Measurements from ENCODE around the gene ESYT2. TPM values are rescaled to one million over a fixed set of nuclear protein-coding genes. Genes with fewer than 3 reads are reported as not detected.
"Not testable (repeated sequence)": the region's sequence is repeated elsewhere in the genome, so short reads cannot be mapped to it uniquely, and the experiment has no call there.

ESYT2 gene
- total RNA-seq, 1 donor from 2014 or later = 62.4 TPM

GRCh38 chr7:158704524-158705233, 124.6 kb downstream of the ESYT2 start, which contains the start of gene NCAPG2:
Gene NCAPG2, minus strand, starts transcription at chr7:158704804. Its CDS starts 2,905 bp downstream, at chr7:158701899.
- Mint-ChIP-seq H3K36me3 (ENCODE audit: low read depth) (peaks cover 40% of the 10 kb centered on the region), H3K4me3 (ENCODE audit: low read depth) (peak within 1 kb of the TSS; percentile 82), H3K9me3 (peaks cover 8% of the 10 kb centered on the region), H3K4me1 (ENCODE audit: low read depth) (peaks cover 43% of the 10 kb centered on the region), H3K27me3 (ENCODE audit: low read depth) (no peaks in the 10 kb centered on the region), H3K27ac (peak within 1 kb of the TSS; percentile 87)
- intact Hi-C loops (cut with micrococcal nuclease) = loop anchor here (2.0 to 10.0 kb wide), 4 partner anchors 48 to 272 kb away; partner anchors contain the start of genes DYNC2I1 and ESYT2
- DNase-seq (ENCODE audit: low spot score) = peak; percentile 94

- Mint-ChIP-seq H3K36me3 (ENCODE audit: low read depth) (peaks cover 48% of the 10 kb centered on the region), H3K27ac (peak overlapping the region; percentile 87), H3K4me1 (ENCODE audit: low read depth) (peaks cover 51% of the 10 kb centered on the region), H3K4me3 (ENCODE audit: low read depth) (peak overlapping the region; percentile 82)
- not testable (repeated sequence) for DNase-seq (ENCODE audit: low spot score); H3K27me3 Mint-ChIP-seq (ENCODE audit: low read depth); H3K9me3 Mint-ChIP-seq
- intact Hi-C loops (cut with micrococcal nuclease) = loop anchor here (2.0 to 10.0 kb wide), 4 partner anchors 47 to 273 kb away; partner anchors contain the start of genes DYNC2I1 and ESYT2
Measured at GRCh38 chr7:158703679-158704523, 125.4 kb downstream of the ESYT2 start.

GRCh38 chr7:158702944-158703343, 126.4 kb downstream of the ESYT2 start:
- H3K4me1 Mint-ChIP-seq (ENCODE audit: low read depth) = peaks cover 53% of the 10 kb centered on the region
- peak overlapping the region; percentile 76 for H3K27ac Mint-ChIP-seq
- DNase-seq (ENCODE audit: low spot score) = no peak
- H3K4me3 Mint-ChIP-seq (ENCODE audit: low read depth) = peak overlapping the region; percentile 82
- H3K36me3 Mint-ChIP-seq (ENCODE audit: low read depth) = peaks cover 54% of the 10 kb centered on the region
- intact Hi-C loops (cut with micrococcal nuclease) = loop anchor here (10.0 kb wide), 1 partner anchor 152 kb away; the partner anchor contains the start of gene DYNC2I1
- peaks cover 5% of the 10 kb centered on the region for H3K9me3 Mint-ChIP-seq
- H3K27me3 Mint-ChIP-seq (ENCODE audit: low read depth) = no peaks in the 10 kb centered on the region

- peak overlapping the region; percentile 56 for H3K27ac Mint-ChIP-seq
- H3K36me3 Mint-ChIP-seq (ENCODE audit: low read depth) = peaks cover 53% of the 10 kb centered on the region
- H3K4me1 Mint-ChIP-seq (ENCODE audit: low read depth) = peaks cover 55% of the 10 kb centered on the region
- H3K27me3 Mint-ChIP-seq (ENCODE audit: low read depth) = no peaks in the 10 kb centered on the region
- peak overlapping the region; percentile 82 for H3K4me3 Mint-ChIP-seq (ENCODE audit: low read depth)
- intact Hi-C loops (cut with micrococcal nuclease) = loop anchor here (10.0 kb wide), 1 partner anchor 153 kb away; the partner anchor contains the start of gene DYNC2I1
- H3K9me3 Mint-ChIP-seq = no peaks in the 10 kb centered on the region
- no peak for DNase-seq (ENCODE audit: low spot score)
Measured at GRCh38 chr7:158702196-158702595, 127.1 kb downstream of the ESYT2 start.

- peaks cover 74% of the 10 kb centered on the region for H3K36me3 Mint-ChIP-seq (ENCODE audit: low read depth)
- intact Hi-C loops (cut with micrococcal nuclease) = loop anchor here (10.0 kb wide), 1 partner anchor 155 kb away; the partner anchor contains the start of gene DYNC2I1
- H3K4me1 Mint-ChIP-seq (ENCODE audit: low read depth) = peaks cover 61% of the 10 kb centered on the region
- H3K27me3 Mint-ChIP-seq (ENCODE audit: low read depth) = no peaks in the 10 kb centered on the region
- DNase-seq (ENCODE audit: low spot score) = no peak
- no peak overlapping the region for H3K4me3 Mint-ChIP-seq (ENCODE audit: low read depth)
- no peak overlapping the region for H3K27ac Mint-ChIP-seq
- no peaks in the 10 kb centered on the region for H3K9me3 Mint-ChIP-seq
Measured at GRCh38 chr7:158700008-158700407, 129.3 kb downstream of the ESYT2 start.

GRCh38 chr7:158699341-158699740, 130.0 kb downstream of the ESYT2 start:
- intact Hi-C loops (cut with micrococcal nuclease) = no loop called here
- no peak for DNase-seq (ENCODE audit: low spot score)
- Mint-ChIP-seq H3K4me3 (ENCODE audit: low read depth) (no peak overlapping the region), H3K4me1 (ENCODE audit: low read depth) (peaks cover 67% of the 10 kb centered on the region), H3K36me3 (ENCODE audit: low read depth) (peaks cover 81% of the 10 kb centered on the region), H3K27me3 (ENCODE audit: low read depth) (no peaks in the 10 kb centered on the region), H3K9me3 (no peaks in the 10 kb centered on the region), H3K27ac (no peak overlapping the region)

DNA sequence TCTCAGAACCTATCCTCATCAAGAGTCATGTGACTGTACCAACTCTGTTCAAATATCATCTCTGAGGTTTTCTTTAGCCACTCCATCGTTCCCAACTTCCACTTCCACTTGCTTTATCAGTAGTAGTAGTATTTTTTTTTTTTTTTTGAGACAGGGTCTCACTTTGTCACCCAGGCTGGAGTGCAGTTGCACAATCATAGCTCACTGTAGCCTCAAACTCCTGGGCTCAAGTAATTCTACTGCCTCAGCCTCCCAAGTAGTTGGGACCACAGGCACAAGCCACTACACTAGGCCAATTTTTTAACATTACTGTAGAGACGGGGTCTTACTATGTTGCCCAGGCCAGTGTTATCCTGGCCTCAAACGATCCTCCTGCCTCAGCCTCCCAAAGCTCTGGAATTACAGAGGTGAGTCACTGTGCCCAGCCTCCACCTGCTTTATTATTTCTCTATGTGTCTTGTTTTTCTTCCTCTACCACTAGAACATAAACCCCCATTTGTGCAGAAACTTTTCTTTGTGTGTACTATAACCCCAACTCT, 130.6 kb downstream of the ESYT2 start:
- peaks cover 84% of the 10 kb centered on the region for H3K36me3 Mint-ChIP-seq (ENCODE audit: low read depth)
- DNase-seq (ENCODE audit: low spot score) = no peak
- intact Hi-C loops (cut with micrococcal nuclease) = no loop called here
- no peaks in the 10 kb centered on the region for H3K27me3 Mint-ChIP-seq (ENCODE audit: low read depth)
- no peak overlapping the region for H3K27ac Mint-ChIP-seq
- no peak overlapping the region for H3K4me3 Mint-ChIP-seq (ENCODE audit: low read depth)
- H3K4me1 Mint-ChIP-seq (ENCODE audit: low read depth) = peaks cover 69% of the 10 kb centered on the region
- H3K9me3 Mint-ChIP-seq = no peaks in the 10 kb centered on the region

GRCh38 chr7:158697597-158697996, 131.7 kb downstream of the ESYT2 start:
- H3K4me3 Mint-ChIP-seq (ENCODE audit: low read depth); H3K9me3 Mint-ChIP-seq; DNase-seq (ENCODE audit: low spot score); H3K27me3 Mint-ChIP-seq (ENCODE audit: low read depth); H3K27ac Mint-ChIP-seq; intact Hi-C loops (cut with micrococcal nuclease): not testable (repeated sequence)
- Mint-ChIP-seq H3K36me3 (ENCODE audit: low read depth) (peaks cover 80% of the 10 kb centered on the region), H3K4me1 (ENCODE audit: low read depth) (peaks cover 63% of the 10 kb centered on the region)

GRCh38 chr7:158695726-158696452, 133.4 kb downstream of the ESYT2 start:
- Mint-ChIP-seq H3K27me3 (ENCODE audit: low read depth) (no peaks in the 10 kb centered on the region), H3K36me3 (ENCODE audit: low read depth) (peaks cover 75% of the 10 kb centered on the region), H3K27ac (peak overlapping the region; percentile 47), H3K9me3 (no peaks in the 10 kb centered on the region), H3K4me1 (ENCODE audit: low read depth) (peaks cover 45% of the 10 kb centered on the region), H3K4me3 (ENCODE audit: low read depth) (no peak overlapping the region)
- no peak for DNase-seq (ENCODE audit: low spot score)
- intact Hi-C loops (cut with micrococcal nuclease) = loop anchor here (1.0 kb wide), 1 partner anchor 281 kb away; no protein-coding TSS in a partner anchor

- H3K4me3 Mint-ChIP-seq (ENCODE audit: low read depth) = no peak overlapping the region
- H3K9me3 Mint-ChIP-seq = no peaks in the 10 kb centered on the region
- no peak for DNase-seq (ENCODE audit: low spot score)
- intact Hi-C loops (cut with micrococcal nuclease) = no loop called here
- peaks cover 40% of the 10 kb centered on the region for H3K4me1 Mint-ChIP-seq (ENCODE audit: low read depth)
- H3K36me3 Mint-ChIP-seq (ENCODE audit: low read depth) = peaks cover 77% of the 10 kb centered on the region
- peak overlapping the region; percentile 6 for H3K27ac Mint-ChIP-seq
- no peaks in the 10 kb centered on the region for H3K27me3 Mint-ChIP-seq (ENCODE audit: low read depth)
Measured at GRCh38 chr7:158695056-158695455, 134.3 kb downstream of the ESYT2 start.

DNA sequence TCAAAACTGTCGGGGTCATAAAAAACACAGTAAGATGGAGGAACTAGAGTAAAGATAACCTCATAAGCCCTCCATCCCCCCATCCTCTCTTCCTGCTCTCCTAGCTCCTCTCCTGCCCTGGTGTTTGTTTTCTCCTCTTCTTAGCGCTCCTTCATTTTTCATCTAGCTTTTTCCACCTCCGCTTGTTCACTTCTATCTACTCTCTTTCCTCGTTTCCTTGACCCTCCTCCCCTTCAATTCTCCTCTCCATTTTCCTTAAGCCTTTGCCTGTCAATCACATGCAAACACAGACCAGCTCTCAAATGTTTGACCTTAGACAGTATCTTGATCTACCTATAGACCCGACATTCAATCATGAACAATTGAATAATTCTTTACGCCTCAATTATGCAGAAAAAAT, 134.7 kb downstream of the ESYT2 start:
- H3K27me3 Mint-ChIP-seq (ENCODE audit: low read depth) = no peaks in the 10 kb centered on the region
- DNase-seq (ENCODE audit: low spot score) = no peak
- H3K36me3 Mint-ChIP-seq (ENCODE audit: low read depth) = peaks cover 80% of the 10 kb centered on the region
- intact Hi-C loops (cut with micrococcal nuclease) = no loop called here
- peak overlapping the region; percentile 10 for H3K27ac Mint-ChIP-seq
- no peak overlapping the region for H3K4me3 Mint-ChIP-seq (ENCODE audit: low read depth)
- H3K9me3 Mint-ChIP-seq = no peaks in the 10 kb centered on the region
- H3K4me1 Mint-ChIP-seq (ENCODE audit: low read depth) = peaks cover 39% of the 10 kb centered on the region

DNA sequence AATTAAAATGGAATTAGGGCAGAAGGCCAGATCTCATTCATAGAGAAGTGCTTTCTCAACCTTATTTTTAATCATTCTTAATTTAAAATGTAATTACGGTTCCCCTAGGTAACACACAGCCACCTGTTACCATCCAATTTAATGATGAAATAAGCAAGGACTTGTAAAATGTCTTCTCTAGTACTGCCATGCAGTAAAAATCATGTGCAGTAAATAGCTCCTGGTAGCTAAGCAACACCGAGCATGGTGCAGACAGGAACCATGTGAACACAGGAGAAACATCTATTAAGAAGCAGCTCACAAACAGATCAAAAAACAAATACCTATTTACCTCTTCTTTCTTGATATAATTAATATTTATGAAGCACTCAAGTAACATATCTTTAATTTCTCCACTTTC, 139.8 kb downstream of the ESYT2 start:
- Mint-ChIP-seq H3K27me3 (ENCODE audit: low read depth) (no peaks in the 10 kb centered on the region), H3K4me3 (ENCODE audit: low read depth) (no peak overlapping the region), H3K27ac (no peak overlapping the region), H3K36me3 (ENCODE audit: low read depth) (peaks cover 67% of the 10 kb centered on the region), H3K4me1 (ENCODE audit: low read depth) (peaks cover 7% of the 10 kb centered on the region), H3K9me3 (no peaks in the 10 kb centered on the region)
- intact Hi-C loops (cut with micrococcal nuclease) = no loop called here
- no peak for DNase-seq (ENCODE audit: low spot score)

Measured in activated T-helper 2 cell treated with anti-CD3 and anti-CD28 coated beads, Interferon-gamma antibody, Interleukin-2, Interleukin-4, amounts not matched to agents 10 μg/mL and 5 μg/mL and 100 μg/mL, durations not matched to agents 14 hours and 24 hours and 36 hours (primary cell).